Measurements from ENCODE around the gene RAP1A.

The RAP1A gene

DNA sequence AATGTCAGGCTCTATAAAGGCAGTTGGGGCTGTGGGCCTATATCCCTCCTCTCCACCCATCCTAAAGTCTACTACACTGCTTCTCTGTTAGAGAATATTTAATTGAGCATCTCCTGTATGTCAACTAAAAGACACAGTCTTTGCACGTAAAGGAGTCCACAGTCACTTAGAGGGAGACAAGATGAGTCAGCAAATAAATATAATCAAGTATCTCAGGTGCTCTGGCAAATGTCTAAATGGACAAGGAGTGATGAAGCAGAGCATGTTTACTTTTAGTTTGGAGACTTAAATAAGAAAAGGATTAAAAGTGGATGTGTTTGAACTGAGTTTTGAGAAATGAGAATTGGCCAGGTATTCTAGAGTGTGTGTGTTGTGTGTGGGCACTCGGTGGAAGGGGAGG lies 41.8 kb upstream of the RAP1A start:
- in situ Hi-C loops (cut with MboI; ENCODE audit: low sequenced_read_pairs, unreplicated experiment), result no loop called here
- DNase-seq (ENCODE audit: low spot score), result no peak
- TF ChIP-seq, protein P1, sequence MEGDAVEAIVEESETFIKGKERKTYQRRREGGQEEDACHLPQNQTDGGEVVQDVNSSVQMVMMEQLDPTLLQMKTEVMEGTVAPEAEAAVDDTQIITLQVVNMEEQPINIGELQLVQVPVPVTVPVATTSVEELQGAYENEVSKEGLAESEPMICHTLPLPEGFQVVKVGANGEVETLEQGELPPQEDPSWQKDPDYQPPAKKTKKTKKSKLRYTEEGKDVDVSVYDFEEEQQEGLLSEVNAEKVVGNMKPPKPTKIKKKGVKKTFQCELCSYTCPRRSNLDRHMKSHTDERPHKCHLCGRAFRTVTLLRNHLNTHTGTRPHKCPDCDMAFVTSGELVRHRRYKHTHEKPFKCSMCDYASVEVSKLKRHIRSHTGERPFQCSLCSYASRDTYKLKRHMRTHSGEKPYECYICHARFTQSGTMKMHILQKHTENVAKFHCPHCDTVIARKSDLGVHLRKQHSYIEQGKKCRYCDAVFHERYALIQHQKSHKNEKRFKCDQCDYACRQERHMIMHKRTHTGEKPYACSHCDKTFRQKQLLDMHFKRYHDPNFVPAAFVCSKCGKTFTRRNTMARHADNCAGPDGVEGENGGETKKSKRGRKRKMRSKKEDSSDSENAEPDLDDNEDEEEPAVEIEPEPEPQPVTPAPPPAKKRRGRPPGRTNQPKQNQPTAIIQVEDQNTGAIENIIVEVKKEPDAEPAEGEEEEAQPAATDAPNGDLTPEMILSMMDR (IDR thresholded peaks at IDR 0.05; ENCODE audit: borderline replicate concordance, control extremely low read depth, extremely low read depth, insufficient read depth, missing control alignments), result no peak

DNA sequence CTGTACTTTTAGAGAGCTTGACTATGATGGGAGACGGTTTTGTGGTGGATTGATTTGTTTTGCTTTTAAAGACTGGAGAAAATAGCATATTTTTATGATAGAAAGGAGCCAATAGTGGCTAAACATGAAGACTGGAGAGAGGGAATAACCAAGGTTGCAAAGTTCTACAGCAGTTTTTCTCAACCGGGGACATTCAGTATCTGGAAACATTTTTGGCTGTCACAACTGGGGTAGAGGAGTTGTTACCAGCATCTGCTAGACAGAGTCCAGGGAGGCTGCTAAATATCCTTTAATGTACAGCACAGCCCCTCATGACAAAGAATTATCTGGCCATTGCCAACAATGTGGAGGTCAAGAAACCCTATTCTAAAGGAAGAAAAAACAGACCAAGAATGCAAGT lies 38.4 kb upstream of the RAP1A start:
- TF ChIP-seq, protein P1 (IDR thresholded peaks at IDR 0.05; ENCODE audit: borderline replicate concordance, control extremely low read depth, extremely low read depth, insufficient read depth, missing control alignments), result no peak
- in situ Hi-C loops (cut with MboI; ENCODE audit: low sequenced_read_pairs, unreplicated experiment), result no loop called here

DNA sequence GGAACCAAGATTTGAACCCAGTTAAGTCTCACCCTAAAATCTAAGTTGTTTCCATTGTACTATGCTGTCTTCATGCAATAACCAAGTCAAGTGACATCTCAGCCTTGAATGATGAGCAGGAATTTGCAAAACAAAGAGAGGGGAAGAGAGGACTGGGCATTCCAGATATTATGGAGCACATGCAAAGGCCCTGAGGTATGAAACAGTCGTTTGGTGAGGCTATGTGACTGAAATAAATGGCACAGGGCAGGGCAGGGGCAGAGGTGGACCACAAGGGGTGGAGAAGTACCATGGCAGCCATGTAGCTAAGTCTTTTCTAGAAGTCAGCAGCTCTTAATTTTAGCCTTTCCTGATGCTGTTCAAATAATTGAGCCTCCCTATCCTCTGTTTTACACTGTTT lies 37.6 kb upstream of the RAP1A start:
- no peak for DNase-seq (ENCODE audit: low spot score)
- in situ Hi-C loops (cut with MboI; ENCODE audit: low sequenced_read_pairs, unreplicated experiment), result no loop called here
- TF ChIP-seq, protein P1 (IDR thresholded peaks at IDR 0.05; ENCODE audit: borderline replicate concordance, control extremely low read depth, extremely low read depth, insufficient read depth, missing control alignments), result no peak

More for the DNA sequence above, 38.4 kb upstream of the RAP1A start:
- no peak for DNase-seq (ENCODE audit: low spot score)

DNA sequence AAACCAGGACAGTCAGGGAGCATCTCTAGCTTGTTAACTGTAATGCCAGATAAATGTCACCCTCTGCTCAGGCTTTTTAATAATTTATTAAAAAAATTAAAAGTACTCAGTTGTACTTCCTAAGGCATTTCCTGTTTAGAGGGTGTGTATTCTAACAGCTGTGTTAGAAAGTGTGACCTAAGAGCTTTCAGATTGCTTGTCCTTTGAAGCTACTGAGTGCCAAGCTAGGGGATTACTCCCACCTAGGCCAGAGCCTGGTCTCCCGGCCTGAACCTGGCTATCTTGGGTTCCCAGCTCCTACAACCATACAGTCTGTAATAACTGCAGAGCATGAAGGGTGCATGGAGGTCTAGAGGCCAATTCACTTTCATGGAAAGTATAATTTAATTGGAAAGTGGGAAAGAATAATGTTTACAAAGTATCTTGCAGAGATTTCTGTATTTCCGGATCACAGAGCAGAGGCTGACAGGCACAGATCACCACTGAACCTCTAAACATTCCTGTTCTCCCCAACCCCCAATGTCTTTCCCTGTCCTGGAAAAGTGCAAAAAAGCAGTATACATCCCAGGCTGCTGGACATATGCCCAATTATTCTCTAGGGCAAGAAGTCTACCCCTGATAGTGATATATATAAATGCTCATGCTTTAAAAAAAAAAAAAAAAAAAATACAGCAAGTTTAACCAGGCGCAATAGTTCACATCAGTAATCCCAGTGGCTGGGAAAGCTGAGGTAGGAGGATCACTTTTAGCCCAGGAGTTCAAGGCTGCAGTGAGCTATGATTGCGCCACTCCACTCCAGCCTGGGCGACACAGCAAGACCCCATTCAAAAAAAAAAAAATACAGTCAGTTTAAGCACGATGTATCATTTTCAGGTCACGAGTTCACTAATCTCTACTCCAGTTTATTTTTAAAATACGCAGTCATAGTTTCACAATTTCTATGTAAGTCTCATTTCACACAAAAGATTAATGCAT lies 36.7 kb upstream of the RAP1A start:
- TF ChIP-seq, protein P1 (IDR thresholded peaks at IDR 0.05; ENCODE audit: borderline replicate concordance, control extremely low read depth, extremely low read depth, insufficient read depth, missing control alignments), result no peak
- in situ Hi-C loops (cut with MboI; ENCODE audit: low sequenced_read_pairs, unreplicated experiment), result no loop called here

DNA sequence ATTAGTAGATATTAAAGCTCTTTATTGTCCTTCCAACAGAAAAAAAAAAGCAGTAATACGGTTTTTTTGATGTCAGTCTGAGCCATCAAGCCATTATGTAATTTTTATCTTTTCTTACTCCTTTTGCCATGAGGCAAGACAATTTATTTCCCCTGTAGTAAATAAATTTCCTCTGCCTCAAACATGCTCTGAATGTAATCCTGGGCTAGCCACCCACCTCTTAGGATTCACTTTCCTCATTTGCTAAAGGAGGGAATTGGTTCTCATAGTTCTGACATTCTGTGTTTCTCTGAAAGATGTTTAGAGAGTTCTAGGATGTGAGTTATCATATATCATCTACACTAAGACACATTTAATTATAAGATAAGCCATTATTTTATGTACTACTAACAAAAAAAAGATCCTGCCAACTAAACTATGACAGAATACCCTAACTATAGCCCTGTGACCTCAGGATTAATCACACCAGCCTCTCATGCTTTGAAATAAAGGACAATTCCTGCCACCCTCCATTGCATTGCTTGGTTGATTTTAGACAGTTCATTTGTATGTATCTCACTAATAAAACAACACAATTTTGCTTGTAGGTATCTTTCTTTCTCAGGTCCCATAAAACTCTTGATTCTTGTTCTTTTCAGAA lies 34.0 kb upstream of the RAP1A start:
- in situ Hi-C loops (cut with MboI; ENCODE audit: low sequenced_read_pairs, unreplicated experiment), result no loop called here
- no peak for DNase-seq (ENCODE audit: low spot score)
- TF ChIP-seq, protein P1 (IDR thresholded peaks at IDR 0.05; ENCODE audit: borderline replicate concordance, control extremely low read depth, extremely low read depth, insufficient read depth, missing control alignments), result no peak

More for the DNA sequence above, 36.7 kb upstream of the RAP1A start:
- DNase-seq (ENCODE audit: low spot score), result no peak

DNA sequence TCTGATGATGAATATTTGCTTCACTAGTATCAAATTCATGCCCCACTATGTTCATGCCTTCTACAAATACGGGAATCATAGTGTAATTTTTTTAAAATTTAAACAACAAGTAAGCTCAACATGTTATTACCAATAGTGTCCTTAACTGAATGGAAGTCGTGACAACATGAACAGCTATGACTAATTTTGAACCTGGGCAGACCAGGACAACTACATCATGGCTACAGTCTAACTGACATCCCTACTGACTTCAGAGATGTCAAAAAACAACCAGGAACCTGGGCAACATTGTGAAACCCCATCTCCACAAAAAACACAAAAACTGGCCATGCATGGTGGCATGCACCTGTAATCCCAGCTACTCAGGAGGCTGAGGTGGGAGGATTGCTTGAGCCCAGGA lies 33.5 kb upstream of the RAP1A start:
- DNase-seq (ENCODE audit: low spot score), result no peak
- in situ Hi-C loops (cut with MboI; ENCODE audit: low sequenced_read_pairs, unreplicated experiment), result no loop called here
- TF ChIP-seq, protein P1 (IDR thresholded peaks at IDR 0.05; ENCODE audit: borderline replicate concordance, control extremely low read depth, extremely low read depth, insufficient read depth, missing control alignments), result no peak

Measured in GM13976 (cell line).